ENCODE measurements around the gene FSTL3.

Gene FSTL3

GRCh38 chr19:645912-646778, 30.0 kb upstream of the FSTL3 start:
- no peak for DNase-seq (ENCODE audit: low spot score)

- DNase-seq (ENCODE audit: low spot score): no peak
Measured at GRCh38 chr19:646779-647565, 29.2 kb upstream of the FSTL3 start.

DNA sequence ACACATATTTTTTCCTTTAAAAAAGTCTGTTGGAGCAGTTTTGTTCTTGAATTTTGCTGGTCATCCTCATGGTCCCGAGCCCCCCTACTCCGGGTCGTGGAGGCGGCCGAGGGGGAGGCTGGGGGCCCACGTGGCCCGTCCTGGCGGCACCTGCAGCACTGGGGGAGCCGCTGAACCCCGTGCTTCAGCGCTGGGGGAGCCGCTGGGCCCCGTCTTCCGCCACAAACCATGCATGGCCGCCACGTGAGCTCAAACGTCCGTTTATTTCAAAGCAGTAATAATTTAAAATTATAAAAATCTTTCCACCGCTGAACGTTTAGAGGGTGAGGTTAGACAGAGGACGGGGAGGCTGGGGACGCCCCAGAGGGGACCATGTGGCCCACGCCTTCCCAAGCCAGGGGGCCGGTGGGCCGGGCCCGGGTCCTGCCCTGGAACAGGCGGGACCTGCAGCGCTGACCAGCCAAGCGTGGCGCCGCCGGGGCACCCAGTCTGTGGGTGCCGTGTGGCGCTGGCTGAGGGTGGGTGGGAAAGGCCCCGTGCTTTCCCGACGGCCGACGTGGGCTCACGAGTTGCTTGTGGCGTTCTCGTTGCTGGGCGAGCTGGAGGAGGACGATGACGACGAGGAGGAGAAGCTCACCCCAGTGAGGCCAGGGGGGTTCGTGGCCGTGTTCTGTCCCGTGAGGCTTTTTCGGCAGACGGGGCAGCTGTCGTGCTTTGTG, 28.5 kb upstream of the FSTL3 start:
- no peak for DNase-seq (ENCODE audit: low spot score)

- DNase-seq (ENCODE audit: low spot score): no peak
Measured at GRCh38 chr19:648305-648704, 27.9 kb upstream of the FSTL3 start.

DNA sequence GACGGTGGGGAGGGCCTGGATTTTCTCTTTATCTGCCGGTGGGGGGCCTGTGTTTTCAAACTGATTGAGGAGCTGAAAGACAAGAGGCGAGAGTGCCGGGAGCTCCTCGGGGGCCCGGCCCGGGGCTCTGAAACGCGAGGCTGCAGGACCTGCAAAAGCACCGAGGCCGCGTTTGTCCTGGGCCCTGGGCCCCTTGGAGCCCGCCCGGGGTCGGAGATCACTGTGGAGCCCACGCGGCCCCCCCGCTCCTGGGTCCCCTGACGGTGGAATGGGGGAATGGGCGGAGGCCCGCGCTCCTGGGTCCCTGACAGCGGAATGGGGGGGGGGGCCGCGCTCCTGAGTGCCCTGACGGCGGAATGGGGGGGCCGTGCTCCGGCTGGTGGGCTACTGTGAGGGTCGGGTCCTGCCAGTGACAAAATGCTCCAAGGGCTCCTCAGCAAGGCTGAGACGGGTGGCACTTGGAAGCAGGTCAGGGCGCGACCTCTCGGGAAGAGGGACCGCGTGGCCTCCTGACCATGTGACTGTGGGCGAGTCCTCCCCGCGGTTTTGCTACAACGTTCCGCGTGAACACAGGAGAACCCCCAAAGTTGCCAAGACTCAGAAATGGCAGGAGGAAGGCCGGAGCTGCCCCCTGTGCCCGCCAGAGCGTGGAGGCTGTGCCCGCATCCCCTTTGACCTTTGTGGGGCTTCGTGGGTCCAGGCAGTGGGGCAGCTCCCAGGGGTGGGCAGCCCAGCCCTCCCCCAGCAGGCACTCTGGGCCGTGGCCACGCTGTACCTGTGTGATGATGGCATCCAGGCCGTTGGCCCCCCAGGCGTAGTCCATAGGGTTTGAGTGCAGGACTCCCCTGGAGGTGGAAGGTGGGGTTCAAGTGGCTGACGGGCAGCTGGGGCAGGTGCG, 27.0 kb upstream of the FSTL3 start:
- DNase-seq (ENCODE audit: low spot score): no peak

DNA sequence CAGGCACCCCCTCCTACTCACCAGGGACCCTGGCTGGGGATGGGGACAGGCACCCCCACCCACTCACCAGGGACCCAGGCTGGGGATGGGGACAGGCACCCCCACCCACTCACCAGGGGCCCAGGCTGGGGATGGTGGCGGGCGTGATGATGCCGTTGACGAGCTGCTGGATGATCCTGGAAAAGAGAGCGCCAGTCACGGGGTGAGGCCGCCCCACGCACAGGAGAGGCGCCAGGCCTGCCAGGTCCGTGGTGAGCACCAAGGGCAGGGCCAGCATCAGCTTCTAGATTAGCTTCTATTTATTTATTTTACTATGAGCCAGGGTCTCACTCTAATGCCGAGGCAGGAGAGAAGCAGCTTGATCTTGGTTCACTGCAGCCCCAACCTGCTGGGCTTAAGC, 26.1 kb upstream of the FSTL3 start:
- no peak for DNase-seq (ENCODE audit: low spot score)

DNA sequence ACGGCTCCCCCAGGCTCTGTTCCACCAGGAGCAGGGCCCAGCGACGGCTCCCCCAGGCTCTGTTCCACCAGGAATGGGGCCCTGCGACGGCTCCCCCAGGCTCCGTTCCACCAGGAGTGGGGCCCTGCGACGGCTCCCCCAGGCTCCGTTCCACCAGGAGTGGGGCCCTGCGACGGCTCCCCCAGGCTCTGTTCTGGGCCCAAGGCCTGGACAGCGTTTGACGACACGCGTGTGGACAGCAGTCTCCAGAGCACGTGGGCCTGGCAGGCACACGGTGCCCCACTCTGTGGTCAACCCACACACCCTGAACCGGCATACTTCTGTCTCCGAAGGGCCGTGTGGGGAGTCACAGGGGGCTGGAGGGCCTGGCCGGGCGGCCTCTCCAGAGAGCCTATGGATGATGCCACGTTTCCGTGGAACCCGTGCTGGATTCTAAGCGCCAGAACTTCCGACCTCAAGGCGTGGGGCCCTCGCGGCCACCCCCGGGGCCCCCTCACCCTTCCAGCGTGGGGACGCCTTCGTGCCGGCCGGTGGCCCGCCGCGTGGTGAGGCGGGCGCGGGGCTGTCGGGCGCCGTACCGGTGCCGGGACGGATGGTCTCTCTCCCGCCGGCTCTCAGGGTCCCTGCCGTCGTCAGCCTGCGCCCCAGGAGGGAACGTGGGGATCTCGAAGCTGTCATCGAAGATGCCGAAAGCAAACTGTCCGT, 24.9 kb upstream of the FSTL3 start:
- no peak for DNase-seq (ENCODE audit: low spot score)

DNA sequence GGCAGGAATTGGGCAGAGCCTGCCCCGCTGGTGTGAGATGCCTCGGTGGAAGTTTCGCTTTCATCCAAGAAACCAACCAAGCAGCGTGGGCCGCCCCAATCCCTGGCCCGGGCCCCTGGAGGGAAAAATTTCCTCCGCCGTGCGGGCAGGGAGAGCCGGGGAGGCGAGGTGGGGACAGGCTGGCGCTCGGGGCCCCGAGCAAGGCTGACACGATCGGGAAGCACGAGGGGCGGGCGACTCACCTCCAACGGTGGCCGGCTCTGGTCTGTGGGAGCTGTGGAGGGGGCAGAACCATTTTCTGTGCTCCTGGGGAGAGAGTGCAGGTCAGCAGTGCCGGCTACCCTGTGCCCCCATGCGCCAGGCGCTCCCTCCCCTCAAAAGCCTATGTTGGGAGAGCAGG, 24.2 kb upstream of the FSTL3 start:
- no peak for DNase-seq (ENCODE audit: low spot score)

DNA sequence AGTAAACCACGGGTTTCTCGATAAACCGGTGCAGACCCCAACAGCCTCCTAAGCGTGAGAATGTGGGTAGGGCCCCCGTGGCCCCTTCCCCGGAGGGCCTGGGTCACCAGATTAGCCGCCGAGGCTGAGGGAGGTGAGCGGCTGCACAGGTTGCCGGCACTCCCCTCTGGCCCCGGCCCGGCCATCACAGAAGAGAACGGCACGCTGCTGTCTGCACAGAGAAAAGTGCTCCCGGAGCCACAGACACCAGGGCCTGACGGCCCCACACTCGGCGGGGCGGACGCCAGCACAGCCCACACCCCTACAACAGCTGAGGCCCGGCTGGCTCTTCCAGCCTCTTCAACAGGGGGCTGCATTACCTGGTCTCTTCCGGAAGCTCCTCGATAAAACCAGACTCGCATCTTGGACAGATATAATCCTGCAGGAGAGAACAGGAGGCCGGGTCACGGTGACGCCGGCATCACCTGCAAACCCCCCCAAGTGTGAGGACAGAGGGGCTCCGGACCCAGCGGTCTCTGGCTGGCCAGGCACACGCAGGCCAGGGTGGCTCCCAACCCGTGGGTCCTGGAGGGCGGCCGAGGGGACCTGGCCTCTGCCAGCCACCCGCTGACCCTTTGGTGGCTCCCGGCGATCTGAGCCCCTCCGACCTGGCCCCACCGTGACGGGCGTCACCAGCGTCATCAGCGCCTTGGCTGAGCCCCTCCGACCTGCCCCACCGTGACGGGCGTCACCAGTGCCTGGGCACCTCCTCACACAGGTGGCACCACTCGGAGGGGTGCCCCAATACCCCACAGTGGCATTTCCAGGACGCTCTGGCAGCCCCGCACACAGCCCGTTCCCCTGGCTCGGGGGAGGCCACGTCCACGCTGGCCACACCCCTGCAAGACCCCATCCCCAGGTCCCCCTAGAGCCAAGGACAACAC, 23.5 kb upstream of the FSTL3 start:
- DNase-seq (ENCODE audit: low spot score): no peak

GRCh38 chr19:653425-653824, 22.8 kb upstream of the FSTL3 start:
- no peak for DNase-seq (ENCODE audit: low spot score)

- no peak for DNase-seq (ENCODE audit: low spot score)
Measured at GRCh38 chr19:655691-656090, 20.5 kb upstream of the FSTL3 start.

GRCh38 chr19:656751-657559, 19.2 kb upstream of the FSTL3 start:
- no peak for DNase-seq (ENCODE audit: low spot score)

DNA sequence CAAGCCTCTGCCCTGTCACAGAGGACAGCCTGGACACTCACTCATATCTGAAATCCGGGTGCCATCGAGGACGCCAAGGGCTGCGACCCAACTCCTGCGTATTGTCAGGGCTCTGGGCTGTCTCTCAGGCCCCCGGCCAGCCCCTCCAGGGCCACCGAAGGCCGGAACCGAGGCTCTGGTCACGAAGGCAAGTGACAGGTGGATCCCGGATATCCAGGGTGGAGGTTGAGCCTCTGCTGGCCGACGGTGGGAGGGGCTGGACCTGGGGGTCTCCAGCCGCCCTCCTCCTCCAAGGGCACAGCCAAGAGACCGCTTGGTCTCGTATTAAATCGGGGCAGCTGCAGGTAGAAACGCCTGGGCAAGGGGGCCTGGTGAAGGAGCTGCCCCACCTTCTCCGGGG, 18.6 kb upstream of the FSTL3 start:
- no peak for DNase-seq (ENCODE audit: low spot score)

DNA sequence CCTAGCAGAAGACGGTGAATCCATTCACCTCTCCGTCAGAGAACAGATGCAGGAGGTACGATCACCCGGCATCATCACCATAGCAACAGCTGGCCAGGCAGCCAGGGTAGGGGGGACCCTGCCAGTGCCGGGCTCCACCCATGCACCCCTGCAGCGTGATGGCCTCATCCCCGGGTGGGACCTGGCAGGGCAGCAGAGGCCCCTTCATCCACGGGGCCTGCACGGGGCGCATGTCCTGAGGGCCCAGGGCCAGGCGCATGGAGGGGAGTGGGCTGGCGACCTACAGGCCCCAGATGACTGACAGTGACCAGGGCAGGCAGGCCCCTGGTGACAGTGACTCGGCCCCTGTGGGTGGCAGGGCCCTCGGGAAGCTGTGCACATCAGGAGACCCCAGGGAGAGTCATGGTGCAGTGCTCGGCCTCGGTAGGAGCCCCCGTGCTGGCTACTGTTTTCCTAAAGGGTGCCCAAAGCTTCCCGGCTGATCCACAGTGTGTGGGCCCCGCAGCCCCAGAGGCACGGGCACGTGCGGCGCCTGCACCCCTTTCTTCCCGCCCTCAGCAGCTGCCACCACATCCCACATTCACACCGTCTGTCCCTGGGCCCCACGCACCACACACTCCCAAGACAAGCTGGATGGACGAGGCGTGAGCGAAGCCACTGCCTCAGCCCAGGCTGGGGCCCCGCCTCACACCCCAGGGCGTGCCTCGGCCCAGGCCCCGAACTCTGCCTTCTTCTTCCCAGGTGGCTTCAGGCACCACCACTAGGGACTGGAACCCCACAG, 17.9 kb upstream of the FSTL3 start:
- no peak for DNase-seq (ENCODE audit: low spot score)

DNA sequence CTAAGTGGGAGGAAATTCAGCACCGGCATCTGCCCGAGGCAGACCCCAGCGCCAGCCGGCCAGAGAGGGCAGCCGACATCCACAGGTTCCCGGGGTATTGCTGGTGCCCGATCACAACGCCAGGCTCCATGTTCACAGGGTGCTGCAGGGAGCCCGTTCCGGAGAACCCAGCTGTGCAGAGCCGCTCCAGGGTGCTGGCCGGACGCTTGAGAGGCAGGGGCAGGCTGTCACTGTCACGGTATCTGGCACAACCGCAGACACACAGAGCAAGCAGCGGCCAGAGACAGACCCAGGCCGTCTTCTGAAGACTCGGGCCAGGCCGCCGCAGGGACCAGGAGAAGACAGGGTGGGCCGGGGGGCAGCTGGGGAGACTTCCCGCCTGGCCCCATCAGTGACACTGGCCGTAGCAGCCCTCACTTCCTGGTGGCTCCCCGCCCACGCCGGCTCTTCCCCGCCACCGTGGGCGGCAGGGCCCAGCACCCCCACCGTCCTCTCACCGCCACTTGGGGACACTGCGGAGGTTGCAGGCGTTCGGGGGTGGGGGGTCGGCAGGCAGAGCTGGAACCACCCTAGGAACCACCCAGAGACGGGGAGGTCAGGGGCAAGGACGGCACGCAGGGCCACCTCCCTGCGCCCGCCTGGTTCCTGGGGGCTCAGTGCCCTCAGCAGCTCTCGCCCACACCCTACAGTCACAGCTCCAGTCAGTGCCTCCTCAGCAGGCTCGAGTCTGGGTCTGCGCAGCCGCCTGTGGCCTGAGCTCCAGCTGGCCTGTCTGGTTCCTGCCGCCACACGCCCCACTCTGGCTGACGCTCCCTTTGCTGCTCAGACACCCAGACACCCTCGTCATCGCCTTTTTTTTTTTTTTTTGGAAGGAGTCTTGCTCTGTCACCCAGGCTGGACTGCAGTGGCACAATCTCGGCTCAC, 17.0 kb upstream of the FSTL3 start:
- no peak for DNase-seq (ENCODE audit: low spot score)

GRCh38 chr19:660793-661426, 15.3 kb upstream of the FSTL3 start:
- DNase-seq (ENCODE audit: low spot score): no peak
